ENCODE results near the gene SNAPC1. TPM values are rescaled to one million over a fixed set of nuclear protein-coding genes. Genes with fewer than 3 reads are reported as not detected.

The SNAPC1 gene
- total and polyA plus RNA-seq, 9 of the 15 experiments (the other 6 are each of a cell fraction or from before 2014, with no cell fraction given): 3.7 to 9.0 (median 7.9) TPM

DNA sequence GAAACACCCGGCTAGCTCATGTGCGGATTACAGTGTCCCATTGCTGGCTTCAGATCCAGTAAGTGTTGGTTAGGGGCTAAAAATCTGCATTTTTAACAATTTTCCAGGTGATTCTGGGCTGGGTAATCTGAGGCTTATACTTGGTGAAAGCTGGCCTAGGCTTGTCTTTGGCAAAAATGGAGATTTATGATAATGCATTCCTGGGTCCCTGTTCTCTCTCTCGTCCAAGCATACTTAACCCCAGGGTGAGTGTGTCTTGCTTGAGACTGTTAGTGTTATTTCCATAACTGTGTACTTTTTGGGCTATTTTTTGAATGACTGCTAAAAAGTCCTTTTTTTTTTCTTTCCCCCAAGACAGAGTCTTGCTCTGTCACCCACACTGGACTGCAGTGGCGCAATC is 43.2 kb downstream of the SNAPC1 start (continued):
- TF ChIP-seq WHSC1 (IDR thresholded peaks at IDR 0.05; ENCODE audit: low read length): no peak
- no peak for TF ChIP-seq ZNF431 (CRISPR knock-in tag; IDR thresholded peaks at IDR 0.05)
- TF ChIP-seq TCF3 (CRISPR knock-in tag; IDR thresholded peaks at IDR 0.05): no peak
- no peak for TF ChIP-seq HMGN3 (IDR thresholded peaks at IDR 0.05; ENCODE audit: borderline replicate concordance, extremely low read depth, insufficient read length, low read depth, low read length)
- TF ChIP-seq THRA (IDR thresholded peaks at IDR 0.05): no peak
- TF ChIP-seq, protein P1, sequence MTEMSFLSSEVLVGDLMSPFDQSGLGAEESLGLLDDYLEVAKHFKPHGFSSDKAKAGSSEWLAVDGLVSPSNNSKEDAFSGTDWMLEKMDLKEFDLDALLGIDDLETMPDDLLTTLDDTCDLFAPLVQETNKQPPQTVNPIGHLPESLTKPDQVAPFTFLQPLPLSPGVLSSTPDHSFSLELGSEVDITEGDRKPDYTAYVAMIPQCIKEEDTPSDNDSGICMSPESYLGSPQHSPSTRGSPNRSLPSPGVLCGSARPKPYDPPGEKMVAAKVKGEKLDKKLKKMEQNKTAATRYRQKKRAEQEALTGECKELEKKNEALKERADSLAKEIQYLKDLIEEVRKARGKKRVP (CRISPR knock-in tag; IDR thresholded peaks at IDR 0.05): no peak
- TF ChIP-seq, protein P2, sequence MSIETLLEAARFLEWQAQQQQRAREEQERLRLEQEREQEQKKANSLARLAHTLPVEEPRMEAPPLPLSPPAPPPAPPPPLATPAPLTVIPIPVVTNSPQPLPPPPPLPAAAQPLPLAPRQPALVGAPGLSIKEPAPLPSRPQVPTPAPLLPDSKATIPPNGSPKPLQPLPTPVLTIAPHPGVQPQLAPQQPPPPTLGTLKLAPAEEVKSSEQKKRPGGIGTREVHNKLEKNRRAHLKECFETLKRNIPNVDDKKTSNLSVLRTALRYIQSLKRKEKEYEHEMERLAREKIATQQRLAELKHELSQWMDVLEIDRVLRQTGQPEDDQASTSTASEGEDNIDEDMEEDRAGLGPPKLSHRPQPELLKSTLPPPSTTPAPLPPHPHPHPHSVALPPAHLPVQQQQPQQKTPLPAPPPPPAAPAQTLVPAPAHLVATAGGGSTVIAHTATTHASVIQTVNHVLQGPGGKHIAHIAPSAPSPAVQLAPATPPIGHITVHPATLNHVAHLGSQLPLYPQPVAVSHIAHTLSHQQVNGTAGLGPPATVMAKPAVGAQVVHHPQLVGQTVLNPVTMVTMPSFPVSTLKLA (conservative IDR thresholded peaks at IDR 0.05): no peak
- no peak for TF ChIP-seq MYBL2 (IDR thresholded peaks at IDR 0.05; ENCODE audit: low read depth)
- no peak for TF ChIP-seq MYBL2 (CRISPR knock-in tag; IDR thresholded peaks at IDR 0.05; ENCODE audit: borderline replicate concordance)
- TF ChIP-seq E2F8 (IDR thresholded peaks at IDR 0.05; ENCODE audit: low read depth, partially characterized antibody): no peak
- no peak for TF ChIP-seq CEBPG (CRISPR knock-in tag; IDR thresholded peaks at IDR 0.05)
- no peak for TF ChIP-seq CEBPG (tag; conservative IDR thresholded peaks at IDR 0.05 in 1 of 2, IDR thresholded peaks at IDR 0.05 in 1 of 2)
- TF ChIP-seq NONO (IDR thresholded peaks at IDR 0.05; ENCODE audit: low read depth in 2 of 2, low read length in 1 of 2): no peak
- TF ChIP-seq ELF4 (CRISPR knock-in tag; IDR thresholded peaks at IDR 0.05): no peak
- TF ChIP-seq CBFA2T3 (IDR thresholded peaks at IDR 0.05): no peak
- TF ChIP-seq, protein P3, sequence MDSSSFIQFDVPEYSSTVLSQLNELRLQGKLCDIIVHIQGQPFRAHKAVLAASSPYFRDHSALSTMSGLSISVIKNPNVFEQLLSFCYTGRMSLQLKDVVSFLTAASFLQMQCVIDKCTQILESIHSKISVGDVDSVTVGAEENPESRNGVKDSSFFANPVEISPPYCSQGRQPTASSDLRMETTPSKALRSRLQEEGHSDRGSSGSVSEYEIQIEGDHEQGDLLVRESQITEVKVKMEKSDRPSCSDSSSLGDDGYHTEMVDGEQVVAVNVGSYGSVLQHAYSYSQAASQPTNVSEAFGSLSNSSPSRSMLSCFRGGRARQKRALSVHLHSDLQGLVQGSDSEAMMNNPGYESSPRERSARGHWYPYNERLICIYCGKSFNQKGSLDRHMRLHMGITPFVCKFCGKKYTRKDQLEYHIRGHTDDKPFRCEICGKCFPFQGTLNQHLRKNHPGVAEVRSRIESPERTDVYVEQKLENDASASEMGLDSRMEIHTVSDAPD (CRISPR knock-in tag; IDR thresholded peaks at IDR 0.05): no peak
- TF ChIP-seq RBFOX2 (IDR thresholded peaks at IDR 0.05; ENCODE audit: low read depth, low read length): no peak

Data from K562 (cell line).